ENCODE data around the gene ARG1.
A peak's percentile ranks its signal among the peaks of the same experiment; 100 is the strongest.

ARG1 gene

DNA sequence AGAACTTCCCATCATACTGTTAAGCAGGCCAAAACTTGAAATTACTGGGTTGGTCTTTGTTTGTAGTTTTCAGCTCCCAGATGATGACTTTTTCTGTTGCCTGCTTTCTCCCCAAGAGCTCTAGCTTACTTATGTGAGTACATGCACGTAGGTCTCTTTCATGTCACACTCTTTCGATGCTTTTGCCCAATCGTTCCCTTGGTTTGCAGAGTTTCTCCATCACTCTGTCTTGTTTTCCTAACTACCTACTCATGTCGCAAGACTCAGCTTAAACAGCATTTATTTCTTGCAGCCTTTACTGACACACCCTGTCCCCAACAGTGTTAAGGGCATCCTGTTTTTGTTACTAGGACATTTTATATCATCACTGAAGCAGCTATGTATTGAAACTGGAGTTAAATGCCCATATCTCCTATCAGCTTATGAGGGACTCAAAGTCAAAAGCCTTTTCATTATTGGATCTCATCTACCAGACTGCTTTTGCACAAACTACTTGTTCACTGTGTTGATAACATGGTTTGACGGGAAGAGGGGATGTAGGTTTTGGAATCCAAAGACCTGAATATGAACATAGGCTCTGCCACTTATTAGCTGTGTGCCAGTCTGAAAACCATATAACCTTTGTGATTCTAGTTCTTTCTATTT lies 2.9 kb downstream of the ARG1 start:
- no peak for DNase-seq (ENCODE audit: extremely low read depth in 1 of 2, low read depth in 1 of 2)

DNA sequence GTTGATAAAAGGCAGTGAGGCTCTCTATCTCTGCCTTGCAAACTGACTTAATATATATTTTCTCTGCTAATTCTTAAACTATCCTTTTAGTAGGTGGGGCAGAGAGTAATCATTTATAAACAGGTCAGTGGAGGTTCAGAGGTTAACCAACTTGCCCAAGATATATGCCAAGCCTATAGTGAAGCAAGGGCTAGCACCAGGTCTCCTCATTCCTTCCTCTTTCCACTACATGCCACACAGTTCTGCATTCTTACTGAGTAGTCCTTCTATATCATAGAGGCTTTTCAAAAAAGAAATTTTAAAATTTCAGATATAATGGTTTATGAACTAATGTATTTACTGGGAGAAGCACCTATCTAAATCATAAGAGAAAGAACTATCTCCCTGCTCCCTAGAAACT lies 8.5 kb downstream of the ARG1 start:
- DNase-seq (ENCODE audit: extremely low read depth in 1 of 2, low read depth in 1 of 2): no peak

DNA sequence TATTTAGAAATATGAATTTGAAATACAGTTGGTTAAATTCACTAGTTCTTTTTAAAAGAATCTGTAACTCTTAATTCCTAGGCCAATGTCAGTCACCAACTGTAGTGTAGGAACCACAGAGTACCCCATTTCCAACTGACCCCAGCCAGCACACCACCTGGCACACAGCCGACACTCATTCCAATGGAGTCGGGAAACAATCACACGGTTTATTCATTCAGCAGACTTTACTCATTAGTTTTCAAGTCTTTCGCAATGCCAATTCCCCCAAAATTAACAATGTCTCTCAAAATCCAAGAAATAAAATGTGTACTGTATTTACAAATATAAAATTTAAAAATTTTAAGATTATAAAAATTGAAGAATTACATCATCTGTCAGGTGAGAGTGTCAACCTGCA lies 13.5 kb downstream of the ARG1 start:
- no peak for DNase-seq (ENCODE audit: extremely low read depth in 1 of 2, low read depth in 1 of 2)

DNA sequence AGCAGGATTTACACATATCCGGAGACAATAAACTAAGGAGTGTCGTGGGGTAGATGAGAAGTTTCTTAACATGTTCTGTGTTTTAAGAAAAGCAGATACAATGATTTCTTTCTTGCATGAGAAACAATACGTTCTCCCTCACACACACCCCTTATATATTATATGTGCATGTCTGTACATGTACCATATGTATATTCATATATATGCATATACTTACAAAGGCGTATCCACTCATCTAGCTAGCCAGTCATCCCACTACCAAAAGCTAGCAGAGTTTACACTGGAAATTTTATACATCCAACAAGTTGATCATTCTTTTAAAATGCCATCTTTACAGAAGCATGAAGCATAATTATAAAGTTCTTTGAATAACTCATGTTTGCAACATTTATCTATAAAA lies 14.9 kb downstream of the ARG1 start:
- DNase-seq (ENCODE audit: extremely low read depth in 1 of 2, low read depth in 1 of 2): no peak

DNA sequence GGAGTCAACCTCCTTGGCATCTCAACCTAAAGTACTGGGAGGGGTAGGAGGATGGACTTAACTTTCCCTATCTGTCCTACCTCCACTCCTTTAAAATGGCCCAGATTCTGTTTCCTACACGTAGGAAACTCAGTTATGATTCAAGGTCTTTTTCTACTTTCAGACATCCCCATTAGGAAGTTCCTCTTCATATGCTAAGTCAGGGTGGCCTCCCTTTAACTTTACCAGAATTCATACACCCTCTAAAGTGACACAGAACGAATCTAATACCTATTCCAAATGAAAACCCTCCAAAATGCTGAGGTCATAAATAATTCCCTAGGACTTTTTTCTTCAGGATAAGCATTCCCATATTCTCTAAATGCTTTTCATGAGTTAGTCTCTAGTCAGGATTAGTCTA lies 15.6 kb downstream of the ARG1 start:
- no peak for DNase-seq (ENCODE audit: extremely low read depth in 1 of 2, low read depth in 1 of 2)

GRCh38 chr6:131592935-131593334 lies 19.9 kb downstream of the ARG1 start:
- no peak for DNase-seq (ENCODE audit: extremely low read depth in 1 of 2, low read depth in 1 of 2)

DNA sequence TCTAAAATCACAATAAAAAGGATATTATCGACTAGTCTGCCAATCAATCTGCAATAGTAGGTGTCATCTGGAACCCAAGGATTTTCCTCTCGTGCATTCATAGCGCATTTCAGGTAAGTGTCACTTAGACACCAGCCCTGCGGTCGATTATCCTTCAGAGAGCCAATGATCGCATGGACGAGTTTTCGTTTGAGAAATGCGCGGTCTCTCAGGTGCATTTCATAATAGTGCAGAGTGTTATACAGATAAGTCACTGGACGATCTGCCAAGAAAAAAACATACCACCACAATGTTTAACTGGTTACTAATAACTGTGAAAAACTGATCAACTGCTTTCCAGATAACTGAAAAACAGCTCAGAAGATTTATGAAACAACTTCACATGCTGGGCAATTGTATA lies 21.0 kb downstream of the ARG1 start:
- DNase-seq (ENCODE audit: extremely low read depth in 1 of 2, low read depth in 1 of 2): no peak

GRCh38 chr6:131597446-131597845 lies 24.4 kb downstream of the ARG1 start:
- no peak for DNase-seq (ENCODE audit: extremely low read depth in 1 of 2, low read depth in 1 of 2)

- no peak for DNase-seq (ENCODE audit: extremely low read depth in 1 of 2, low read depth in 1 of 2)
Observed at GRCh38 chr6:131600716-131601115, 27.7 kb downstream of the ARG1 start.

DNA sequence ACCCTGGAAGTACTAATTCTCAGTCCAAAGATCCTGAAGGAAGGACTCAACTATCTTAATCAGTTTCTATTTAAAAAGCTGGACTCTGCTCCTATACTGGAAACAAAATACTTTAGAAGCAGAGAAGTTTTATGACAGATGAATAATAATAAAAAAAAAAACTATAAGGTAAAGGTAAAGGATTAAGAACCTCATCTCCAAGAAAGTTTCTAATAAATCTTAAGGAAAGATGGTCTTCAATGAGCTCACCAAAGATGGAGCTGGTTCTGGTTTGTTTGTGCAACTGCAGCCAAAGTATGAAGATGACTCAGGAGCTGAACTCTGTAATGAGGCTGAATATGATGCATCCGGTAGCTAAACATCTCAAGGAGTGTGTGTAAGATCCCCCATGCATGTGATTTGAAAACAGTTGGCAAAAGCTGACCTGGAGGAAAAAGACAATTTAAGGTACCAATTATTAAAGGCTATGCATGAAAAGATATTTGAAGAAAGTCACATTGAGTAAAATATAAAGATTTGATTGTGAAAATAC lies 29.8 kb downstream of the ARG1 start:
- no peak for DNase-seq (ENCODE audit: extremely low read depth in 1 of 2, low read depth in 1 of 2)

- no peak for DNase-seq (ENCODE audit: extremely low read depth in 1 of 2, low read depth in 1 of 2)
Observed at GRCh38 chr6:131613296-131613925, 40.4 kb downstream of the ARG1 start.

GRCh38 chr6:131615275-131615674 lies 42.2 kb downstream of the ARG1 start:
- DNase-seq (ENCODE audit: extremely low read depth in 1 of 2, low read depth in 1 of 2): no peak

DNA sequence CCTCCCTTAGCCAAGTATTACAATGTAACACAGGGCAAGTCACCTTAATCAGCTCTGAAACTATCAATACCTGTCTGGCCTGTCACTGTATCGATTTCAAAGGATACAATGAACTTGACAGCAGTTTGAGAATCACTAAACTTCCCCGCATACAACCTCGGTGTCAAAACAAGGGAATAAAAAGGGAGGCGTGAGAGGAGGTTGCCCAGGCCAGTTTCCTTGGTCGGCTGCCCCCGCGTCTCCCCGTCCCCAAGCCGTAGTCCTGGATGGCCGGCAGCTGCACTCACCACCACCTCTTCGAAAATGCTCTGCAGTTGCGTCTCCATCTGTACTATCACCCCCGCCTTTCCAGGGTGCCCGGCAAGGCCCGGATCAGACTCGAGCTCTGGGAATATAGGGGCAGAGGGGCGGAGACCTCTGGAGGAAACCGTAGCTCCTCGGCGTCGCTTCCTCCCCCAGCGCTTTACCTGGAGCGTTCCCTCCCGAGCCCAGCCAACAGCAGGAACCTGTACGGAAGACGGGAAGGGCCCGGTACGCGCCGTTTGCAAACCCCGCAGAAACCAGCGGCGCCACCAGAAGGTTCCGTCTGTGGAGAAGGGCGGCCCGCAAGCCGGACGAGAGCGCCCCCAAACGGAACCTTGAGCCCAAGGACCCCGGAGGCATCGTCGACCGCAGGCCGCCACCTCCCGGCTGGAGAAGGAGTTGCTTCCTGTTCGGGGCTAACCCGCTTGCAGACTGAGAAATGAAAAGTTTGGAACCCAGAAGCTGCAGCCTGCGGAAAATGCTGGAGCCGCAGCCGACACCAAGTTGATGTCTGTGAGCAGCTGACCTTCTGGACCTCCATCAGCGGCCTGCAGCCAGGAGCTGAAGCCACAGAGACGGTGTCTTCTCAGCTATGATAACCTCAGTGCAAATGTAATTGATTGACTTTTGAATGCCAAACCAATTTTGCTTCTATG lies 55.0 kb downstream of the ARG1 start, which contains the start of gene MED23:
Gene MED23 (minus strand): TSS at position 519 of the 959 bp plus-strand sequence. CDS start 193 bp downstream, at position 326.
- peak; percentile 85 to 93 for DNase-seq (ENCODE audit: extremely low read depth in 1 of 2, low read depth in 1 of 2)

DNA sequence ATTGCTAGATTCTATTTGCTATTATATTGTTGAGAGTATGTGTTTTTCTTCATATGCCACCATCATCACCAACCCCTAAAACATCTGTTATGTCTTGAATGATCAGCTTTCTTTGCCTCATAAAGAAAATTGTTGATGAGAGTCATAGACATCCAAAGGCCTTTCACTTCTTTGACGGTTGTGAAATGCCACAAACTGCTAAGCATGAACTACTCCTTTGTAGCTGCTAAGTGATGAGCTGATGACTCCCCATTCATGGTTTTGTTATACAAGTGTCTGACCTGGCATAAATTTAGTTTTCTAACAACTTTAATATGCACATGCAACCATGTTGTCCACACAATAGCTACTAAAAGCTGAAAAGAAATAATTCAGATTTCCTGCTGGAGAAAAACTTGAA lies 55.7 kb downstream of the ARG1 start:
- DNase-seq (ENCODE audit: extremely low read depth in 1 of 2, low read depth in 1 of 2): no peak

DNA sequence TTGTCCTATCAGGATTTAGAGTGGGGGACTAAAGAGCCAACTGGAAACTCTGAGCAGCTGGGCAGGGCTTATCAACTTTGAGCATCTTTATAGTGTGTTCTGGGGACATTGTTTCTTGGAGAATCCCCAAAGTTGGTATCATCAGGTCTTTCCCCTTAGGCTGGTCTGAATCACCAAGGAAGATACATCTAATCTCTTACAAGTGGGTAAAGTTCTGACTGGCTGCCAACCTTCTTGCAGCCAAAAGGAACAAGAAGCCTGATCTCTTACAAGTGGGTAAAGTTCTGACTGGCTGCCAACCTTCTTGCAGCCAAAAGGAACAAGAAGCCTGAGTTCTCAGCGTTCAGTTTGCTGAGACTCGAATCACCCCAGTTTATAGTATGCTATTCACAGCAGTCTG lies 56.6 kb downstream of the ARG1 start:
- DNase-seq (ENCODE audit: extremely low read depth in 1 of 2, low read depth in 1 of 2): no peak

DNA sequence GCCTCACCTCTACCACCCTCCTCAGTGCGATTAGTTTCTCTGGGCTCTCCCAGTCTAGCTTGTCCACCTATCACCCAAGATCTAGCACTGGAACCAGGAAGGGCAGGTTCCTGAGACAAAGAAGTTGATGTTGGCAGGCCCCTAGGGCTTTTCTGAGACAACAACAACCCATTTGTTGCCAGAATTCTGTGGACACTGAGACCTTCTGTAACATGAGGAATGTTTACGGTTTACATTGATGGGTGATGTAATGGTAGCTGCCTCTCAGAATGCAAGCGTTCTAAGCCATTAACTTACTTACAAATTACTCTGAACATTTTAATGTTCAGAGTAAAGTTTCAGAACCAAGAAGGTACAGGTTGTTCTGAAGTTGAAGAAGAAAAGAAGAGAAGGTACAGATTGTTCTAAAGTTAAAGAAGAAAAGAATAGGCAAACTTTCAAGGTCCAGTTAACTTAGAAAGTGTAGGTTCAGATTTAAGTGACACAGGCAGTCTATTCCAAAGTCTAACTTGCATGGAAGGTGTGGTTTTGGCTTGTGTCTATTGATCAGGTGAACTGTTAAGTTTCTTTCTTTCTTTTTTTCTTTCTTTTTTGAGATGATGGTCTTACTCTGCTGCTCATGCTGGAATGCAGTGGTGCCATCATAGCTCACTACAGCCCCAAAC lies 58.7 kb downstream of the ARG1 start:
- no peak for DNase-seq (ENCODE audit: extremely low read depth in 1 of 2, low read depth in 1 of 2)

Data from activated CD8-positive, alpha-beta memory T cell treated with anti-CD3 and anti-CD28 coated beads for 1 hour (primary cell).